Activated B cell treated with CpG ODN at 0.5 μM for 24 hours (primary cell): ENCODE data around the gene MED15. TPM values are rescaled to one million over a fixed set of nuclear protein-coding genes. Genes with fewer than 3 reads are reported as not detected.

ENCODE experiments used
- ATAC-seq: fragments of 200-7000 bp; cut with Tn5 transposase; one replicate; pipeline ENCODE4 v1.10.0; 2021; ENCODE audit warnings: low read depth, mild to moderate bottlenecking, moderate library complexity
- CTCF ChIA-PET: fragments of 350-600 bp; sonication (Branson Sonifier 250); formaldehyde crosslinking; loops from one replicate; lab custom pipeline; 2021; ENCODE audit warnings: antibody characterized with exemption; lab: Charles Lee
- POLR2A ChIA-PET: fragments of 350-600 bp; sonication (Branson Sonifier 250); formaldehyde crosslinking; loops from one replicate; lab custom pipeline; 2021; ENCODE audit warnings: antibody characterized with exemption; lab: Charles Lee
- DNase-seq: peaks from one replicate; pipeline ENCODE4 v3.0.0; 2022
- H3K27ac Mint-ChIP-seq: one replicate; pipeline ENCODE4 v1.8.0; 2020; ENCODE audit warnings: mixed read lengths
- H3K27me3 Mint-ChIP-seq: one replicate; pipeline ENCODE4 v1.8.0; 2021; ENCODE audit warnings: mixed read lengths
- H3K36me3 Mint-ChIP-seq: one replicate; pipeline ENCODE4 v1.8.0; 2021; ENCODE audit warnings: low read depth, mixed read lengths
- H3K4me1 Mint-ChIP-seq: one replicate; pipeline ENCODE4 v1.8.0; 2021; ENCODE audit warnings: mixed read lengths
- H3K4me3 Mint-ChIP-seq: one replicate; pipeline ENCODE4 v1.8.0; 2020; ENCODE audit warnings: mild to moderate bottlenecking, mixed read lengths
- H3K9me3 Mint-ChIP-seq: one replicate; pipeline ENCODE4 v1.8.0; 2020; ENCODE audit warnings: mixed read lengths
- intact Hi-C: fragments of 100-400 bp; cut with micrococcal nuclease; formaldehyde crosslinking; loops from one replicate; pipeline ENCODE4 v1.15.1; 2024
- total RNA-seq: library from RNA; stranded (reverse); gene quantifications from 2 replicates; pipeline ENCODE4 v1.2.3, GENCODE V29; 2022
- TF ChIP-seq, protein P1 (sequence below): fragments of 200-600 bp; IDR thresholded peaks from one replicate; pipeline ENCODE4 v1.8.0; 2022; ENCODE audit warnings: antibody characterized with exemption, mild to moderate bottlenecking

MED15 gene
- total RNA-seq, 1 donor from 2014 or later: 127 TPM

DNA sequence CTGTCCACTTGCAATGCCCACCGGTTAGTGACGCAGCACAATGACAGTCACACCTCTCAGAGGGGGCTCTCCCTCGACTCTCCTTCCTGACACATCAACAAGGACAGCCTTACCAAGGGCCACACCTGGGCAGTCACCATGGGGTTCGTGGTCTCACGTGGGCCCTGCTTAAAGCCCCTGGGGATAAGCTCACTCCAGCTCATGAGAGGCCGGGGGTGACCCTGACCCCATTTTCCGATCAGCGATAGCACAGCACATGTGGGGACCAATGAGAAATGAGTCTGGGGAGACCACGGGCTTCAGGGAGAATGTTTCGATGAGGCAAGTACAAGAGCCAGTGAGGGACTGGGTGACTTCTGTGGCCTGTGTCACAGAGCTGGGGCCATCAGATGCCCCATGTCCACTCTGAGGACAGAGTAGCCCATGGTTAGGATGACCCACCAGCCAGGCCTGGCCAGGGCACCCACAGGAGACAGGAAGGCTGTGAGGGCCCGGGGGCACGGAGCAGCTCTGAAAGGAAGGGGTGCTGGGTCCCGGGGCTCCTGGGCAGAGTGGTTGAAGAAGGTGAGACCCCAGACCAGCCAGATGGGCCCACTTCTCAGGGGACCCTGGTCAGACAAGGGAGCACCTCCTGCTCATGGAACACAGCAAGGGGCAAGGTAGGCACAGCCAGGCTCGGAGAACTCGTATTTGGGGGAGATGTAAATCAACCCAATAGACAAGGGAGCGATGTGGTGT, 128.8 kb downstream of the MED15 start:
- no peaks in the 10 kb centered on the region for H3K4me1 Mint-ChIP-seq
- ATAC-seq (no peak), DNase-seq (no peak)
- intact Hi-C loops: no loop called here
- no peak overlapping the region for H3K27ac Mint-ChIP-seq
- peaks cover 5% of the 10 kb centered on the region for H3K9me3 Mint-ChIP-seq
- POLR2A ChIA-PET: interaction anchor here (0.7 kb wide), 1 partner anchor 294 kb away, joined by 3 read pairs; no protein-coding TSS in a partner anchor
- peaks cover 18% of the 10 kb centered on the region for H3K27me3 Mint-ChIP-seq
- TF ChIP-seq, protein P1, sequence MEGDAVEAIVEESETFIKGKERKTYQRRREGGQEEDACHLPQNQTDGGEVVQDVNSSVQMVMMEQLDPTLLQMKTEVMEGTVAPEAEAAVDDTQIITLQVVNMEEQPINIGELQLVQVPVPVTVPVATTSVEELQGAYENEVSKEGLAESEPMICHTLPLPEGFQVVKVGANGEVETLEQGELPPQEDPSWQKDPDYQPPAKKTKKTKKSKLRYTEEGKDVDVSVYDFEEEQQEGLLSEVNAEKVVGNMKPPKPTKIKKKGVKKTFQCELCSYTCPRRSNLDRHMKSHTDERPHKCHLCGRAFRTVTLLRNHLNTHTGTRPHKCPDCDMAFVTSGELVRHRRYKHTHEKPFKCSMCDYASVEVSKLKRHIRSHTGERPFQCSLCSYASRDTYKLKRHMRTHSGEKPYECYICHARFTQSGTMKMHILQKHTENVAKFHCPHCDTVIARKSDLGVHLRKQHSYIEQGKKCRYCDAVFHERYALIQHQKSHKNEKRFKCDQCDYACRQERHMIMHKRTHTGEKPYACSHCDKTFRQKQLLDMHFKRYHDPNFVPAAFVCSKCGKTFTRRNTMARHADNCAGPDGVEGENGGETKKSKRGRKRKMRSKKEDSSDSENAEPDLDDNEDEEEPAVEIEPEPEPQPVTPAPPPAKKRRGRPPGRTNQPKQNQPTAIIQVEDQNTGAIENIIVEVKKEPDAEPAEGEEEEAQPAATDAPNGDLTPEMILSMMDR: no peak
- CTCF ChIA-PET: no interaction called here
- no peak overlapping the region for H3K4me3 Mint-ChIP-seq
- no peaks in the 10 kb centered on the region for H3K36me3 Mint-ChIP-seq

DNA sequence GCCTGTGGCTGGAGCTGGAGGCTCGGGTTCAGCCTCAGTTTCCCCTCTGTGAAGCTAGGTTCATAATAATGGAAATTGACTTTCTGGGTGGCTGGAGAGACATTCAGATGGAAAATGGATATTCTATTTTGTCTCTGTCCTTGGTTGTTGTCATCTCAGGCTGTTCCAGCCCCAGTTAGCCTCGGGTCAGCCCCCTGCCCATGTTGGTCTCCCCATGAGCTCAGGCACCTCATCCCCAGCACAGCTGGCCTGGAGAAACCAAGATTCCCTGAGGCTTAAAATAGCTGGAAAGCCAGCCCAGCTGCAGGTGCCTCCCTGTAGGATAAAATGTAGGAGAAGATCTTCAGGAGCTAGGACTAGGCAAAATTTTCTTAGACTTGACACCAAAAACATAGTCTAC, 129.5 kb downstream of the MED15 start:
- TF ChIP-seq, protein P1: no peak
- CTCF ChIA-PET: no interaction called here
- ATAC-seq (no peak), DNase-seq (no peak)
- H3K27ac Mint-ChIP-seq: no peak overlapping the region
- intact Hi-C loops: no loop called here
- peaks cover 5% of the 10 kb centered on the region for H3K9me3 Mint-ChIP-seq
- H3K4me3 Mint-ChIP-seq: no peak overlapping the region
- no peaks in the 10 kb centered on the region for H3K36me3 Mint-ChIP-seq
- peaks cover 13% of the 10 kb centered on the region for H3K27me3 Mint-ChIP-seq
- H3K4me1 Mint-ChIP-seq: no peaks in the 10 kb centered on the region
- POLR2A ChIA-PET: interaction anchor here (0.7 kb wide), 1 partner anchor 293 kb away, joined by 3 read pairs; no protein-coding TSS in a partner anchor

Other genes starting within 250 kb of the MED15 start
- gene RTN4R, start 239.3 kb upstream of the MED15 start, total RNA-seq: 0.12 TPM in 1 of 2 replicates, not detected in the other
- gene DGCR6L, start 187.6 kb upstream of the MED15 start, total RNA-seq: 12.4 and 16.2 TPM in 2 replicates
- gene ZNF74, start 113.5 kb upstream of the MED15 start, total RNA-seq: 4.3 and 4.9 TPM in 2 replicates
- 0.12 and 0.18 TPM in 2 replicates for gene SCARF2, start 69.8 kb upstream of the MED15 start, total RNA-seq
- 22.4 and 26.1 TPM in 2 replicates for gene KLHL22, start 11.8 kb upstream of the MED15 start, total RNA-seq